HepG2 (cell line): ENCODE results near the gene OIT3. TPM values are rescaled to one million over a fixed set of nuclear protein-coding genes. Genes with fewer than 3 reads are reported as not detected.
A peak's percentile ranks its signal among the peaks of the same experiment; 100 is the strongest.

ENCODE experiments used
- ATF3 ChIP-seq: sonication (generic); formaldehyde crosslinking; IDR thresholded peaks from 2 replicates; pipeline ENCODE4 v1.4.0; 2020; ENCODE audit warnings: missing genetic modification reagents
- CBX2 ChIP-seq, 2 experiments: fragments of 200-600 bp in 1 of 2; sonication (generic); formaldehyde crosslinking in 1 of 2; IDR thresholded peaks; 2 replicates each; pipeline versions ENCODE4 v1.7.0 to v1.8.1; 2018 to 2022; ENCODE audit warnings: low read depth in 2 of 2, low read length in 1 of 2, mild to moderate bottlenecking in 1 of 2, missing genetic modification reagents in 1 of 2
- CREB3 ChIP-seq: sonication (generic); formaldehyde crosslinking; IDR thresholded peaks from 2 replicates; pipeline ENCODE4 v1.5.0; 2020; ENCODE audit warnings: missing genetic modification reagents
- ELK4 ChIP-seq: sonication (generic); formaldehyde crosslinking; IDR thresholded peaks from 2 replicates; pipeline ENCODE4 v1.9.0; 2021; ENCODE audit warnings: missing genetic modification reagents, borderline replicate concordance
- GATAD2A ChIP-seq: IDR thresholded peaks from 2 replicates; pipeline ENCODE4 v1.6.1; 2016
- GPN1 ChIP-seq: sonication (generic); formaldehyde crosslinking; IDR thresholded peaks from 2 replicates; pipeline ENCODE4 v1.5.1; 2020; ENCODE audit warnings: missing genetic modification reagents, borderline replicate concordance
- IRF9 ChIP-seq: sonication (generic); formaldehyde crosslinking; IDR thresholded peaks from 2 replicates; pipeline ENCODE4 v1.8.0; 2022; ENCODE audit warnings: missing genetic modification reagents, mild to moderate bottlenecking, borderline replicate concordance
- KAT7 ChIP-seq: IDR thresholded peaks from 2 replicates; pipeline ENCODE4 v1.6.1; 2018; ENCODE audit warnings: borderline replicate concordance, missing compliant biosample characterization
- KLF13 ChIP-seq: sonication (generic); formaldehyde crosslinking; IDR thresholded peaks from 2 replicates; pipeline ENCODE4 v1.4.0; 2020; ENCODE audit warnings: mild to moderate bottlenecking, missing genetic modification reagents
- MAFG ChIP-seq: sonication (generic); formaldehyde crosslinking; IDR thresholded peaks from 2 replicates; pipeline ENCODE4 v1.5.1; 2020; ENCODE audit warnings: mild to moderate bottlenecking, missing genetic modification reagents
- PAX8 ChIP-seq: sonication (generic); formaldehyde crosslinking; IDR thresholded peaks from 2 replicates; pipeline ENCODE4 v1.8.0; 2022; ENCODE audit warnings: mild to moderate bottlenecking, missing genetic modification reagents, borderline replicate concordance
- PHF21A ChIP-seq: sonication (generic); formaldehyde crosslinking; IDR thresholded peaks from 2 replicates; pipeline ENCODE4 v1.5.0; 2020; ENCODE audit warnings: mild to moderate bottlenecking, missing genetic modification reagents
- SALL1 ChIP-seq: sonication (generic); formaldehyde crosslinking; IDR thresholded peaks from 2 replicates; pipeline ENCODE4 v1.8.0; 2022; ENCODE audit warnings: mild to moderate bottlenecking, missing genetic modification reagents
- STAG1 ChIP-seq: sonication (generic); formaldehyde crosslinking; IDR thresholded peaks from 2 replicates; pipeline ENCODE4 v1.4.0; 2020; ENCODE audit warnings: missing genetic modification reagents
- ZKSCAN8 ChIP-seq: IDR thresholded peaks from 2 replicates; pipeline ENCODE4 v1.6.1; 2016; ENCODE audit warnings: borderline replicate concordance, missing genetic modification reagents, missing compliant biosample characterization
- ZNF180 ChIP-seq: sonication (generic); formaldehyde crosslinking; IDR thresholded peaks from 2 replicates; pipeline ENCODE4 v1.4.0; 2020; ENCODE audit warnings: low read depth, missing genetic modification reagents, borderline replicate concordance
- ZNF251 ChIP-seq: sonication (generic); formaldehyde crosslinking; IDR thresholded peaks from 2 replicates; pipeline ENCODE4 v1.9.0; 2021; ENCODE audit warnings: mild to moderate bottlenecking, missing genetic modification reagents
- ZNF281 ChIP-seq: sonication (generic); formaldehyde crosslinking; IDR thresholded peaks from 2 replicates; pipeline ENCODE4 v1.4.0; 2020; ENCODE audit warnings: missing genetic modification reagents, borderline replicate concordance
- ZNF75D ChIP-seq: sonication (generic); formaldehyde crosslinking; IDR thresholded peaks from 2 replicates; pipeline ENCODE4 v1.8.1; 2023; ENCODE audit warnings: missing genetic modification reagents, mild to moderate bottlenecking, borderline replicate concordance
- ZSCAN20 ChIP-seq: sonication (generic); formaldehyde crosslinking; IDR thresholded peaks from 2 replicates; pipeline ENCODE4 v1.4.0; 2020; ENCODE audit warnings: missing genetic modification reagents, mild to moderate bottlenecking, borderline replicate concordance
- polyA plus RNA-seq, 8 experiments: library from polyadenylated mRNA; depleted of rRNA in 3 of 8; stranded (reverse) in 7 of 8; unstranded in 1 of 8; fragments of >200 nt; fragmentation: Illumina TruSeq in 4 of 8; extraction: Trizol in 4 of 8; gene quantifications; 2 replicates each; pipeline versions ENCODE4 v1.2.1 to v1.2.3, GENCODE V29; 2011 to 2016; ENCODE audit warnings: low read depth in 4 of 8, missing spikeins in 1 of 8, mixed read lengths in 1 of 8; ENCODE audit not compliant: insufficient read depth in 1 of 8
- total RNA-seq, 5 experiments: library from RNA; depleted of rRNA; stranded (reverse); fragments of >200 nt; fragmentation: Illumina TruSeq; extraction: Trizol; gene quantifications; 2 replicates each; pipeline ENCODE4 v1.2.3, GENCODE V29; 2016; ENCODE audit warnings: low read depth in 1 of 5
- TF ChIP-seq, protein P1 (sequence below): sonication (generic); formaldehyde crosslinking; IDR thresholded peaks from 2 replicates; pipeline ENCODE4 v1.9.0; 2021; ENCODE audit warnings: missing genetic modification reagents, mild to moderate bottlenecking, borderline replicate concordance

The OIT3 gene
- total and polyA plus RNA-seq, 2 of the 13 experiments (the other 11 are each of a cell fraction or from before 2014, with no cell fraction given), result not detected

DNA sequence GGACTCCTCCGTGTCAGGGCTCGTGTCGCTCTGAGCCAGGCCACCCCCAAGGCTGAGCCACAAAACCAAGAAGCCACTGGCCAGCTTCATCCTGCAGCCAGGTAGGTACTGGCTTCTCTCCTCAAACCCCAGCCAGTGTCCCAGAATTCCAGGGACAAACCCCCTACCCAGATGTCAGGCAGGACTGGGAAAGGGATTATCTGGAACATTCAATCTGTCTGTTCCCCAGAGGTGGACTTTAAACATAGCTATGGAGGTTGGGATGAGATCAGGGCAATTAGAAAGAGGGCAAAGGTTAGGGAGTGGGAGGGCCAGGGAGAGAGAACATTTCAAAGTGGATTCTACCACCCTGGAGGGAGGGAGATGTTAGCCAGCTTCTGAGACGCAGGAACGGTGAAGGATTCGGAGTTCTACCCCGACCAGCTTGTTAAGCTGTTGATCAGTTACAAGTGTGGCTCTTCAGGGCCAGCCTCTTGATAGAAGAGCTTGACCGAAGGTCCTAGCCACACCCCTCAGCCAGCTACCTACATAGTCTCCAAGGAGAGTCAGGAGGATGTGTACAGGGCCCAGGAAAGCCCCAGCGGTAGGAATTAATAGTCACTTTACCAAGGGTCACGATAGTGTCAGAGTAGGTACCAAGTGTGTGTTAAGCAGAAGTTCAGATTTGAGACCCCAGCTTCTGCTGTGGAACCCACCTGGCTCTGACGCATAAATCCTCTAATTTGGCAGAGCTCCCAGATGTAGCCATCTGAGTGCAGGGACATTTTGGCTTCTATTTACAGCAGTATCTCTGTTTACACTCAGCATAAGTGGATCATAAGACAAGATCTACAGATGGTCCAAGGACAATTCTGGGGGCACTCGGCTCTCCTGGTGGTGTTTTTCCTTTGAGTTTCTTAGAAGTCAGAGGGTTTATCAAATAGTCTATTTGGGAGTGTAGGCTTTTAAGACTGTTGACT is 61.3 kb downstream of the OIT3 start, which contains the start of gene PLA2G12B (continued):
- no peak for TF ChIP-seq ELK4 (CRISPR knock-in tag)
- no peak for TF ChIP-seq KAT7
- TF ChIP-seq MAFG (CRISPR knock-in tag), result no peak
- no peak for TF ChIP-seq CBX2 (IDR thresholded peaks at IDR 0.05; ENCODE audit: low read depth, low read length)
- no peak for TF ChIP-seq CBX2 (CRISPR knock-in tag; IDR thresholded peaks at IDR 0.05; ENCODE audit: low read depth)
- TF ChIP-seq GPN1, result no peak
- no peak for TF ChIP-seq PAX8 (CRISPR knock-in tag)
- TF ChIP-seq PHF21A (CRISPR knock-in tag), result peak; percentile 74
- TF ChIP-seq, protein P1, sequence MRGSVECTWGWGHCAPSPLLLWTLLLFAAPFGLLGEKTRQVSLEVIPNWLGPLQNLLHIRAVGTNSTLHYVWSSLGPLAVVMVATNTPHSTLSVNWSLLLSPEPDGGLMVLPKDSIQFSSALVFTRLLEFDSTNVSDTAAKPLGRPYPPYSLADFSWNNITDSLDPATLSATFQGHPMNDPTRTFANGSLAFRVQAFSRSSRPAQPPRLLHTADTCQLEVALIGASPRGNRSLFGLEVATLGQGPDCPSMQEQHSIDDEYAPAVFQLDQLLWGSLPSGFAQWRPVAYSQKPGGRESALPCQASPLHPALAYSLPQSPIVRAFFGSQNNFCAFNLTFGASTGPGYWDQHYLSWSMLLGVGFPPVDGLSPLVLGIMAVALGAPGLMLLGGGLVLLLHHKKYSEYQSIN (CRISPR knock-in tag), result no peak
- TF ChIP-seq CREB3 (CRISPR knock-in tag), result no peak
- no peak for TF ChIP-seq IRF9 (CRISPR knock-in tag)
- TF ChIP-seq GATAD2A (CRISPR knock-in tag), result peak; percentile 13; the same call in 1 of the 2 replicates
- no peak for TF ChIP-seq ZNF75D (CRISPR knock-in tag)
- no peak for TF ChIP-seq ZNF180 (CRISPR knock-in tag)
- TF ChIP-seq ZKSCAN8 (CRISPR knock-in tag), result no peak
- no peak for TF ChIP-seq ZSCAN20 (CRISPR knock-in tag)
- TF ChIP-seq ZNF281 (CRISPR knock-in tag), result no peak
- no peak for TF ChIP-seq ZNF251 (CRISPR knock-in tag)
- peak; percentile 50; the same call in 1 of the 2 replicates for TF ChIP-seq SALL1 (CRISPR knock-in tag)
- no peak for TF ChIP-seq KLF13 (CRISPR knock-in tag)
- no peak for TF ChIP-seq ATF3
- TF ChIP-seq STAG1 (CRISPR knock-in tag), result no peak
